Natural killer cell treated with Interleukin-12 subunit alpha and Interleukin-12 subunit beta and Interleukin-15 and Interleukin-18, amount 100 ng/mL, for 72 hours (primary cell): ENCODE data around the gene FAM72D. TPM values are rescaled to one million over a fixed set of nuclear protein-coding genes. Genes with fewer than 3 reads are reported as not detected.
"Not testable (repeated sequence)": the region's sequence is repeated elsewhere in the genome, so short reads cannot be mapped to it uniquely, and the experiment has no call there.

Experiments
- ATAC-seq, 2 donors: fragments of 150-1000 bp; cut with Tn5 transposase in 1 of 2; sonication (Bioruptor Pico), chemical (Tn5 transposase) in 1 of 2; 2 replicates each; pipeline ENCODE4 v1.10.0; 2021
- DNase-seq: peaks from one replicate; pipeline ENCODE4 v3.0.0; 2022; ENCODE audit warnings: low spot score
- H3K27ac Mint-ChIP-seq, 2 donors: 1 replicate in 1 of 2; 2 replicates in 1 of 2; pipeline ENCODE4 v1.8.0; 2022; ENCODE audit warnings: mixed read lengths in 2 of 2, mild to moderate bottlenecking in 1 of 2, moderate library complexity in 1 of 2
- H3K27me3 Mint-ChIP-seq, 2 donors: 1 replicate in 1 of 2; 2 replicates in 1 of 2; pipeline ENCODE4 v1.8.0; 2022; ENCODE audit warnings: mixed read lengths in 2 of 2
- H3K36me3 Mint-ChIP-seq: one replicate; pipeline ENCODE4 v1.8.0; 2022; ENCODE audit warnings: mixed read lengths
- H3K4me1 Mint-ChIP-seq, 2 donors: 1 replicate in 1 of 2; 2 replicates in 1 of 2; pipeline ENCODE4 v1.8.0; 2022; ENCODE audit warnings: low read depth in 2 of 2, mixed read lengths in 2 of 2, mild to moderate bottlenecking in 1 of 2
- H3K4me3 Mint-ChIP-seq: one replicate; pipeline ENCODE4 v1.8.0; 2022; ENCODE audit warnings: mixed read lengths
- H3K9me3 Mint-ChIP-seq: 2 replicates; pipeline ENCODE4 v1.8.0; 2022; ENCODE audit warnings: mixed read lengths
- total RNA-seq, 2 donors: library from RNA; stranded (reverse); gene quantifications; one replicate each; pipeline ENCODE4 v1.2.3, GENCODE V29; 2022

FAM72D gene
- total RNA-seq, 2 donors from 2014 or later = 10.1 to 10.5 TPM

DNA sequence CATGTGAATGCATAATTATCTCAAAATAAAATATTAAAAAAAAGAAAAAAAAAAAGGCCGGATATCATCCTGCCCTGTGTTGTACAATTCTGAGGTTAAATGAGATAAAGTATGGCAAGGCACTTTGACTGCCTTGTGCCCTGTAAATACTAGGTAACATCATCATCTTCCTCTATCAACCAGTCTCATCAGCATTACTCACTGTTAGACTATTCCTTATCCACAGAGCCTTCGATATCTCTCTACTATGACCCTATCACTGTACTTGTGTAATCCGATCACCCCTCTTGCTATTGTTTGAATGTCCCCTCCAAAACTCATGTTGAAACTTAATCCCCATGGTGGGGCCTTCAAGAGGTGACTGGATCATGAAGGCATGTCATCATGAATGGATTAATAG lies 18.9 kb upstream of the FAM72D start:
- not testable (repeated sequence) for H3K27me3 Mint-ChIP-seq, H3K9me3 Mint-ChIP-seq, ATAC-seq, H3K4me3 Mint-ChIP-seq, H3K4me1 Mint-ChIP-seq, DNase-seq, H3K36me3 Mint-ChIP-seq, H3K27ac Mint-ChIP-seq

DNA sequence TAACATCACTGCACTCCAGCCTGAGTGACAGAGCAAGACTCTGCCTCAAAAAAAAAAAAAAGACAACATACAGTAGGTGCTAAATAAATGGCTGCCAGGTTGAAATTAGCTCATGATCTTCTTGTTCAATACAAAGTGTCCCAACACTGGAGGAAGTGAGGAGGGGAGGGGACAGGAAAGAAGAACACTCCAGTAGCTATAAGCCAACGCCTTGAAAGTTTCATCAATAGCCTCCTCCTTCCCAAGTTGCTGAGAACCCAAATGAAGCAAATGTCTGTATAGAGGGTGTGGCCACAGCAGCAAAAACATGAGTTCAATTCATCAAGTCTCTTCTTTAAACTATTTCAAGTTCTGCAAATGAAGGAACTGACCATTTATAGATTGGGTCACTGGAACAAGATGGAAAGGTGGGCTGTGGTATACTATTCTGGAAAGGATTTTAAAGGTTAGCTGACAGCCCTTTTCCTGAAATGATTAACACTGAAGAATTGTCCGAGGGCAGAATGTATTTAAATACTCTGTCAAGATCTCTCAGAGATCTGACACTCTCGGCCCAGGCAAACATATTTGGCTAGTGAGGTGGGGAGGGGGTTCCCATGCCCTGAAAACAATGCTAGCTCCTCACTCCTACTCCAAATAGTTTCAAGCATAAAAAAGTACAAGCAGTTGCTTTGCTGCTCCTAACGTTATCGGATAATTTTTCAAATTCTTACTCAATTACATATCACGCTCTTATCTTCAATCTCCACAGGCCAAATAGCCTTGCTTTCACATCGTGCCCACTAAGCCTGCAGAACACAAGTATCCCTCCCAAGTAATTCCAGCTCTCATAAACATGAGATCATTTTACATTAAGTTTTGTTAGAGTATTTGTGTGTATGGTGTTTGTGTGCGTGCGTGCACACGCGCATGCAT lies 17.6 kb upstream of the FAM72D start:
- H3K4me3 Mint-ChIP-seq, H3K4me1 Mint-ChIP-seq, DNase-seq, H3K36me3 Mint-ChIP-seq, H3K27ac Mint-ChIP-seq, ATAC-seq, H3K27me3 Mint-ChIP-seq, H3K9me3 Mint-ChIP-seq: not testable (repeated sequence)

DNA sequence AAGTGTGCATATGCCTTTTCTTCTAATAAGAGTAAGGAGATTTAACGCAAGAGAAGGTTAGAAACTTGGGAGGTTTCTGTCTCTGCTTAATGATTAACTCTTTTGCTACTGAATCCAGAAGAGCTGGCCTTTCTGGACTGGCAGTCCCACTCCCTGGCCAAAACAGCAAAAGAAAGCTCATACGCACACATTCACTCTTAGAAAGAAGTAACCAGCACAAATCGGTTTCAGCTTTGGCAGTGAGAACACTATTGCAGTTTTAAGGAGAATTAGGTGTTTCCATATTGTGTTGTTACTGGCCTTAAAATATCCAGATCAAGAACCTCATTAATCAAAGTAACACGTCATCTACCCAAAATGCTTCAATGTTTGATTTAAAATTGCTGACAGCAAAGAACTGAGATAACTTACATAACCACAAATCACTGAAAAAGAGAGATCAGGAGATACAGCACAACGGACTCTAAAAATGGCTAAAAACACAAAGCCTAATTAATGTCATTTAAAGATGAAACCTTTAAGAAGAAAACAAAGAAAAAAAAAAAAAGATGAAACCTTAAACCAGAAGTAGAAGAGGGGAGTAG lies 16.9 kb upstream of the FAM72D start:
- not testable (repeated sequence) for ATAC-seq, H3K9me3 Mint-ChIP-seq, H3K27me3 Mint-ChIP-seq, DNase-seq, H3K4me3 Mint-ChIP-seq, H3K36me3 Mint-ChIP-seq, H3K27ac Mint-ChIP-seq, H3K4me1 Mint-ChIP-seq

DNA sequence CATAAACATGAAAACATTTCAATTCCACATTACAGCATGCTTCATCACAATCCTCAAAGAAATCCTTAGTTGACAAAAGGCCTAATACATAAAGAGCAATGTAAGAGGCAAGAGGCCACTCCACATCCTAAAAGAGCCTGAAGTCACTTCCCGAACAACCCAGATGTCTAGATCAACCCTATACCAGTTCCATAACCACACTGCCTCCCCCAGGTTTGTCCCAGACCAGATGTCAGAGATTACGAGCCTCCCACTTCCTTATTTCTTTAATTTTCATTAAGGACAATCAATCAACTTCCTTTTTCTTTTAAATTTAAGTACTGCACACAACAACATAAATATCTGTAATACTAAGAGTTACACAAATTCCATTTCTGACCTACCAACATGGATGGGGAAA lies 16.0 kb upstream of the FAM72D start:
- not testable (repeated sequence) for H3K9me3 Mint-ChIP-seq

DNA sequence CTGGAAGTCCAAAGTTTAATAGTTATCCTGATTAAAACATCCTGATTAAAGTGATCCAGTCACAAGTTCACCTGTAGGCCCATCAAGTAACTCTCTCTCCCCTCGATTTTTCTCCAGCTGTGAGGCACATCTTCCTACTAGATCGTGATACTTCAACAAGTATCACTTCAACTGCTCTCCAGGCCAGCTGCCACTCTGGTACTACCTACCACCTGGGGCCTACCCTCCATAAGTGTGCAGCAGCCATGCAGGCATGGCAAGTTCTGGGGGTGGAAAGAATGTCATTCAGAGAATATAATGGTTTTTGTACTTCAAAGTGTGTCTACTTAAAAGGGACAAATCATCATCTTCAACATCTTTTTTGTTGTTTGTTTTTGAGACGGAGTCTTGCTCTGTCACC lies 15.6 kb upstream of the FAM72D start:
- H3K27me3 Mint-ChIP-seq, H3K27ac Mint-ChIP-seq, DNase-seq, H3K4me1 Mint-ChIP-seq, H3K4me3 Mint-ChIP-seq, H3K36me3 Mint-ChIP-seq, ATAC-seq, H3K9me3 Mint-ChIP-seq: not testable (repeated sequence)

More for the DNA sequence above, 16.0 kb upstream of the FAM72D start:
- not testable (repeated sequence) for ATAC-seq, H3K27ac Mint-ChIP-seq, H3K36me3 Mint-ChIP-seq, H3K27me3 Mint-ChIP-seq, DNase-seq, H3K4me3 Mint-ChIP-seq, H3K4me1 Mint-ChIP-seq

DNA sequence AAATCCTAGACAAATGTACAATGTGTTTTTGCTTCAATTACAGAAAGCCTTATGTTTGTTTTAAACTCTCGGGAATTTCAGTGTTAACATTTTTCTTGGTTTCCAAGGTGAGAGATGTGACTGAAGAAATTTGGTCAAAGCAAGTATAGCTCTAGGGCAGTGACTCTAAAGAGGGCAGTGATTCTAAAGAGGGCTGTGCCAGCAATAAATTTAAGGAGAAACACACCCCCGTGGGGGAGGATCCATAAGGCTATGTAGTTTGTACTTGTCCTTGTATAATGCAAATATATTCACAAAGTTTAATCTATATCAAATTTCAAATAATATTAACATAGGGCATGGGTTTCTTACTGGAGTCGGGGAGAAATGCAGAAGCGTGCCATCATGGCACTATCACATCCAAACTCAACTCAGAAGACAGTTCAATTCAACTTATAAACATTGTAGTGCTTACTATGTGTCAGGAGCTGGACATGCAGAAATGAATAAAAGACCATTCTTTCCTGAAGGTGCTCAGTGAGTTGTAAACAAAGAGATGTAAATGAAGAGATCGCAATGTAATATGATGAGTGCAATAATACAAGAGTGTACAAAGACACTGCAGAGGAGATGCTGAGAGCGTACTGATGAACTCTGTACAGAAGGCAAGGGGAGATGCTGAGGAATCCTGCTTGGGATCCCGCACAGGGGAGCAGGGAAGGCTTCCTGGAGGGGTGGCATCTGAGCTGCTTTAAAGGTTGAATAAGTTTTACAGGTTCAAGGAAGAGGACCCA lies 13.1 kb upstream of the FAM72D start:
- ATAC-seq = not testable (repeated sequence)

DNA sequence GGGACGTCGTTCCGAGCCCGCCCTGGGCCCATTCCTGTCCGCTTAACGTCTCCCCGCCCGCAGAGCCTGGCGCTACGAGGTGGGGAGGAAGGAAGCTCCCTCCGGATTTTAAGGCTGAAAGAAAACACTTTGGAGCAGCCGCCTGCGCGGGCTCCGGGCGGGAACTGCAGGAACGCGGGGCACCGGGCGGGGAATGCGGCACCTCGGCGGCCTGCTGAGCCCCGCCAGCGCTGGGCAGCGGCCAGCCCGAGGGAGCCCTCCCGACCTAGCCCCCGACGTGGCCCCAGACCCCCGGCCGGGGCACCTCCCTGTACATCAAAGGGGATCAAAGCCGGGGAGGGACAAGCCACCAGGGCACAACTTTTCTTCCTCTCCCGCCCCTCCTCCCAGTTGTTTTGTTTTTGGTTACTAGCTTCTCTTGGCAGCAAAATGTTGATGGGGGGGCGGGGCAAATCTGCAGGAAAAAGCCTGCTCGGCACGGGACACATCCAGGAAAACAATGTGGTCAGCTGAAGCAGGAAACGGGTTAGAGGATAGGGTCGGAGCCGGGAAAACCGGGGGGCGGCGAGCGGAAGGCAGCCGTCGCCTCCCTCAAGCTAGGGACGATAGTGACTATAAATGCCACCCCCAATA lies 2.1 kb upstream of the FAM72D start:
- not testable (repeated sequence) for H3K4me1 Mint-ChIP-seq, DNase-seq, ATAC-seq, H3K9me3 Mint-ChIP-seq, H3K27me3 Mint-ChIP-seq, H3K27ac Mint-ChIP-seq, H3K36me3 Mint-ChIP-seq
- H3K4me3 Mint-ChIP-seq = peak overlapping the region; percentile 84

More for the DNA sequence above, 13.1 kb upstream of the FAM72D start:
- not testable (repeated sequence) for DNase-seq, H3K27ac Mint-ChIP-seq, H3K4me1 Mint-ChIP-seq, H3K36me3 Mint-ChIP-seq, H3K27me3 Mint-ChIP-seq, H3K9me3 Mint-ChIP-seq, H3K4me3 Mint-ChIP-seq

DNA sequence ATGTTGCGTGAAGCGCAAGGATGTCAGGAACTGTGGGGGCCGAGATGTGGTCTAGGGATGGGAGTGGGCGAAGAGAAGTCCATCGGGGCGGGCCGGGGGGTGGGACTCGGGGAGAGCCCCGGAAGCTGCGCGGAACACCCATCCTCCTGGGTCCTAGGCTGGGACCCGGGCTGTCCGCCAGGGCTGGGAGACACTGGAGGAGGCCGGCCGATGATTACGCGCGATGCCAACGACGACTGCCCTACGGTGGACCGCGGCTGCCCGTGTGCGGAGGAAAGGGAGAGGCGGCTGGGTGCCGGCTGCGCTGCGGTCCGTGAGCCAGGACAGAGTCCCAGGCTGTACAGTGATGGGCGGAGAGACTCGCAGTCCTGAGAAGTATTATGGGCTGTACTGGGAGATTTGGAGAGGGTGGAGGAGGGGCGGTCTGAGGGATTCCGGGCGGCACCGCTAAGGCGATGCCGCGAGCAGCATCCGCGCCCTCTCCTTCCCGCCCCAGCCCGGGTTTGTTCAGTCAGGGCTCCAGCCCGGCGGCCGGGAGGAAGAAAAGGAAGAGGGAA lies 1.0 kb upstream of the FAM72D start:
- not testable (repeated sequence) for H3K27ac Mint-ChIP-seq, H3K27me3 Mint-ChIP-seq, H3K9me3 Mint-ChIP-seq, H3K4me3 Mint-ChIP-seq, DNase-seq, H3K36me3 Mint-ChIP-seq, H3K4me1 Mint-ChIP-seq
- peak; percentile 21 to 29 for ATAC-seq

DNA sequence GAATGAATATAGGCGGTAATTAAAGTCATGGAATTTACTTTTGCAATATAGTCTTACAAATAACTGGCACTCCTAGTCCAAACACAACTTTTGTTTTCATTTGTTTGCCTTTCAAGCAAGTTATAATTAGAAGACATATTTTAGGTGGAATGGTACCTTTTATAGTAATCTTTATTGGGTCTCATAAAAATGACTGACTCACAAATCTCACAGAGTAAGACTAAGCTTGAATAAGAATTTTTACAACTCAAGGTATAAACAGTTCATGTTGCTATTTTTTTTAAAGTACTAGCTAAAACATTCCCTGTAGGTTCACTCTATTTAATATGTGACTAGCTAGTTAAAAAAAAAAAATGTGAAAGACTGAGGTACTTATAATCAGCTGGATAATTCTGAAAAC lies 6.0 kb downstream of the FAM72D start:
- H3K9me3 Mint-ChIP-seq, H3K4me3 Mint-ChIP-seq, DNase-seq, ATAC-seq, H3K4me1 Mint-ChIP-seq, H3K27ac Mint-ChIP-seq, H3K27me3 Mint-ChIP-seq, H3K36me3 Mint-ChIP-seq: not testable (repeated sequence)

DNA sequence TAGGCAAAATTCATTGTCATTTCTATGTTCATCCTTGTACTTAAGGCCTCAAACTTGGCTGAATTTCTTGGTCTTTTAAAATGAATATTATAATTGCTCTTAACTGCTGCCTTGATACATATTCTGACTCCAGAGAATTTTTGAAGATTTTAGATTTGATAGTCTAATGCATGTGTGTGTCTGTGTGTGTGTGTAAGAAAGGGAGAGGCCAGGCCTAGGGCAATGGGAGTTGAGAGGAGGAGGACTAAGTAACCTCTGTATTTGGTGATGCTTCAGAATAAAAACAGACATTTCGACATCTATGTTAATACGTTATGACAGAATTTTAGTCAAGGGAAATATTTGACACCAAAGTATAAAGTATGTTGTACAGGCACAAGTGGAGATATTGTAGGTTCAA lies 7.5 kb downstream of the FAM72D start:
- not testable (repeated sequence) for H3K4me1 Mint-ChIP-seq, ATAC-seq, H3K27ac Mint-ChIP-seq

DNA sequence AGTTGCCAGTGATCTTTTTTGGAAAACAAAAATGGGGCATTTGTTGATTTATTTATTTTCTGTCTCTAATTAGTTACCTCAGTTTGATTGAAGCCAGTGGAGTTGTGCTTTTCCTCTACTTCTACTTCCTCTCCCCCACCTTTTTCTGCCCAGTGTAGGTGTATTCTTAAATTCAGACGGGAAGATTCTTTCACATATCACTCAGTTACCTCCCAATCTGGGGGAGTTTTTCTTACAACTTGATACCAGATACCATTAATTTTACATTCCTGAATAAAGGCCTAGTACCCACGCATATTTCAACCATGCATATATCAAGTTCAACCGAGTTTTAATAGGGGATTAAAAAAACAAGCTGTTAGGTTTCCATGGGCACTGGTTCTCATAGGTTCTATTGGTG lies 15.9 kb downstream of the FAM72D start:
- ATAC-seq, H3K36me3 Mint-ChIP-seq, H3K27ac Mint-ChIP-seq, H3K4me3 Mint-ChIP-seq, H3K4me1 Mint-ChIP-seq, DNase-seq, H3K9me3 Mint-ChIP-seq, H3K27me3 Mint-ChIP-seq: not testable (repeated sequence)

More for the DNA sequence above, 7.5 kb downstream of the FAM72D start:
- not testable (repeated sequence) for H3K36me3 Mint-ChIP-seq, DNase-seq, H3K9me3 Mint-ChIP-seq, H3K4me3 Mint-ChIP-seq, H3K27me3 Mint-ChIP-seq

DNA sequence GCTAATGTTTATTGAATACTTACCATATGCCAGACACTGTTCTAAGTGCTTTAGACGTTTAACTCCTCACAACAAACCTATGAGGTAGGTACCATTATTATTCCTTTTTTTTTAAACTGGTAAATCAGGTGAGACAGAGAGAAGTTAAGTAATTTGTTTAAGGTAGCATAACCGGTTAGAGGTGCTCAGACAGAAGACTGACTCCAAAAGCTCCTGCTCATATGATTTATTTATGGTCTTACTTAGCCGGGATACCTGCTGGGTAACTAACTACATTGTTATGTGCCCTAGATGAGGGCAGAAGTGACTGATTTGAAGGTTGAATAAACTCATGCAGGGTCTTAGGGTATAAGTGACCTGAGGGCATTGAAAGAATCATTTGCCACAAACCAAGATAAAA lies 16.9 kb downstream of the FAM72D start:
- H3K4me1 Mint-ChIP-seq, H3K9me3 Mint-ChIP-seq, H3K27me3 Mint-ChIP-seq, H3K36me3 Mint-ChIP-seq, H3K27ac Mint-ChIP-seq, DNase-seq, ATAC-seq, H3K4me3 Mint-ChIP-seq: not testable (repeated sequence)

DNA sequence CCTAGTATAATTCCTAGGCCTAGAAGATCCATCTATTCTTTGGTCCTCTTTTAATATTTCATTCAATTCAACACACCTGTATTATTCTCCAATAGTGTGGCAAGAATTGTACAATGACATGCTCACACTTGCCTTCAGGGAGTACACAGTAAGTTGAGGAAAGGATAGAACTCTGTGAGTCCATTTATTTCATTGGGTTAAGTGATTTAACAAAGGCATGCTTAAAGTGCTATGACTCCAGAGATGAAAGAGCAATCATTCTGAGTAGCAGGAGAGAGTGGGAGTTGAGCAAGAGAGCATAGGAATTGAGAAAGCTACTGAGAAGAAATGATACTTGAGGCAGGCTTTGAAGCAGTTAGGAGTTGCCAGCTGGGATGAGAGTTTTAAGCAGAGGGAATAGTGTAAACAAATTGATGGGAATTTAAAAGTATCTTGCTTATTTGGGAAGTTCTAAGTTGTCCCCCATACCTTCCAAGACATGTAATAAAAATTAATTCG lies 18.8 kb downstream of the FAM72D start:
- H3K4me3 Mint-ChIP-seq, H3K4me1 Mint-ChIP-seq, H3K27ac Mint-ChIP-seq, ATAC-seq, H3K27me3 Mint-ChIP-seq, H3K9me3 Mint-ChIP-seq, H3K36me3 Mint-ChIP-seq, DNase-seq: not testable (repeated sequence)
